ENCODE measurements around the gene LMOD3.

The LMOD3 gene

DNA sequence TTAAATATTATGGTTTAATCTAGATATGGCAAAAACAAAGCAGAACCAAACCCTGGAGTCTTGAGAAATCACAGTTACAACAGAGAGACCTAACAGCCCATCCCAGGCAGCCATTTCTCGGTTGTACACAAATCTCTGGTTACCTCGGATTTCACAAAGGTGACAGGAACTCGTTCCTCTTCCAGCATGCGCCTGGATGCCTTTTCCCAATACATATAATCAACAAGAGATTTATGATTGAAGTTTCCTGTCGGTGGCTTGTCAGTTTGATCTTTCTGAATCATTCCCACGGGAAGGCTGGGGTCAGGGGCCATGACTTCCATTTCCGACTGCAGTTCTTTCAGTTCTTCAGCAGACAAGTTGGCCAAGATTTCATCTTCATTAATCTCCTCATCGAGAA is 445 bp downstream of the LMOD3 start:
- no peak for DNase-seq (ENCODE audit: low spot score)

DNA sequence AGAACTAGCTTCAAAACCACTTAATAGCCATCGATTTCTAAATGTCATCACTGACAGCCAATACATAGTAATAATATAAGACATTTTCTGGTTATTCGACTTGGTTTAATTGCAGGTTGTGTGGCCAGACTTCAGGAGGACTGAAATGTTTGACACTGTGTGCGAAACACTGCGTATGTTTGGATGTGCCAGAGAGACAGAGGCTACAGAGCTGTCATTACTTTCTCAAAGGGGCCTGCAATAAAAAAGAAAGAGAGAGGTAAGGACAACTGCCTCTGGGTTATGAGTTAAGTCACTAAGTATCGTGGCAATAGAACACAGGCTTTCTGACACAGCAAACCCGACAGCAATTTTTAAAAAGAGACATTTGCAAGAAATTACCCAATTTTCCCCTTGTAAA is 882 bp downstream of the LMOD3 start:
- no peak for DNase-seq (ENCODE audit: low spot score)

DNA sequence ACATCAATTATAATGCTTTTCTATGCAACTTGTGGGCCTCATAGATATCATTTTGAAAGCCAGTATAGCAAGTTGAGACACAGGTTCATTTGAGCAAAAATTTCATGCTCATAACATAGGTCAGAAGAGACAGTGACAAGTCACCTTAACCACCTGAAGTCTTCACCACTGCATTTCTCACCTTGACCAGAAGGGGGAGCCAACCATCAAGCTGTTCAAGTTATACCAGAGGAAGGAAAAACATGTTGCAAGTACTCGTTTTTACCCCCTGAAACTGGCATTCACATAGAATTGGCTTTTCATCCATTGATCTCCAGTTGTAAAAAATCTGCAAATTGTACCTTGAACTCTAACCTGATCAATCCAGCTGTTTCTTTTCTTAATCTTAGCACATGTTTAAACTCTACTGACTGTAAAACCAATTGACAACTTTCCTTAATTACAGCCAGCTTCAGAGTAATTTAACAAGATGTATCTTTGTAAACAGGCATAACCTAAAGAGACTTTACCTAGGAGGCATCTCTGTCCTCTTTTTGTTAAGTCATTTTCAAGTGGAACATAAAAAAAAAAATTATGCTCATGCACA is 1.4 kb downstream of the LMOD3 start:
- peak; percentile 84 for DNase-seq (ENCODE audit: low spot score)

DNA sequence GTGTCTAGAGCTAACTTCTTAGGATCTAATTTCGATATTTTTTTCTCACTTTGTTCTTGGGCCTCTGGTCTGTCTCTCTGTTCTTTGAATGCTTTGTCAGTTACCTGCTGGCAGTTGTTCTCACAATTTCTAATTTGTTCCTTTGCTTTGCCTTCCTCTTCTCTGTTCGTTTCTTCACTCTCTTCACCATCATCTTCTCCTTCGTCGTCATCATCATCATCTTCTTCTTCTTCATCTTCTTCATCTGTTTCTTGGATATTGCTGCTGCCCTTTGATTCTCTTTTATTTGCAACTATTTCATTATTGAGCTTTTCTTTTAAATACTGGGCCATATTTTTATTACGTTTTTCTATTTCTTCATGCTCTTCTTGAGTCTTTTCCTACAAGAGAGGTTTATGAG is 2.7 kb downstream of the LMOD3 start:
- no peak for DNase-seq (ENCODE audit: low spot score)

DNA sequence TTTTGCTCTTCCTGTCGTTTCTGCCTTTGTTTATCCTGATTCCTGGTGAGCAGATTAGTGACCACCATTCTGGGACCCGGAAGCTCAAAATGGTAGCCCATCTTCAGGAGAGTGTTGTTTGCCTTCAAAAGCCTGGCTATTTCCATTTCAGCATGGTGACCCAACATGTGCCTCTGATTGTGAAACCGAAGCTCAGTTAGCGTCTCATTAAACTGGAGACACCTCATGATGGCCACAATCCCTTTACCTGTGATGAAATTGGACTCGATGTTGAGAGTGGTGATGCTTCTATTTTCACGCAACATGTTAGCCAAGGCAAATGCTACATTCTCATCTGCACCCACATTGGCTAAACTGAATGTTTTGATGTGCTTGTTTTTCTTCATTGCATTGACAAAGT is 3.3 kb downstream of the LMOD3 start:
- DNase-seq (ENCODE audit: low spot score) = no peak

DNA sequence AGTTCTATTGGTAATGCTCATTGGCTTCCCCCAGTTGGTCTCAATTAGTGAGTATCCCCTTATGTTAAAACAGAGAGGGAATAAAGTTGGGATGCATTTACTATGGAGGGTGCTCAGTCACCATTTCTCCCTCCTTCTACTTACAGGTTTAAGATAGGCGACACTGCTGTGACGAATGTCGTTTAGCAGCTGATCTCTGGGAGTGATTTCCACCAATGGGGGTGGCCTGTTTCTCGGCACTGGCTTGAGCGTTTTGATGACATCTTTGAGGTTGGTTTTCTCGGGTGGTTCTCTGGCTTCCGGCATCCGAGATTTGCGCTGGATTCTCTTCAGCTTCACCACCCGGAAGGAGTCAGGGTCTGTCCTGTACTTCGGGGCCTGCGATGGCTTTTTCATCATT is 3.8 kb downstream of the LMOD3 start:
- no peak for DNase-seq (ENCODE audit: low spot score)

DNA sequence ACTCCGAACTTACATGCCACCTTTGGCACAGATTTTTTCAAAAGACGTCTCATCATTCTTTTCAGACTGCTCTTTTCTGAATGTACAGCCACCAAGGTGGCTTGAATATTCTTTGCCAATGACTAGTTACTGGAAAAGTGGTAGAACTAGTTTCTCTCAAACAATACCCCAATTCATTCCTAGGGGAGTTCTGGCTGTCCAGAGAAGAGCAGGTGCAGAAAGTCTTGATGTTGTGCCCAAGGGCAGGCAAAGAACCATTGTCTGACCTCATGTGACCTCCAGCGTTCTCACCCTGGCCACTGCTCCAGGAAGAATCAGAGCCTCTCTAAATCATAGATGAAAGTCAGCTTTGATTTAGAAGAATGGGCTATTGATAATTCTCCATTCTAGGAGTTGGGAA is 5.5 kb downstream of the LMOD3 start:
- DNase-seq (ENCODE audit: low spot score) = no peak

DNA sequence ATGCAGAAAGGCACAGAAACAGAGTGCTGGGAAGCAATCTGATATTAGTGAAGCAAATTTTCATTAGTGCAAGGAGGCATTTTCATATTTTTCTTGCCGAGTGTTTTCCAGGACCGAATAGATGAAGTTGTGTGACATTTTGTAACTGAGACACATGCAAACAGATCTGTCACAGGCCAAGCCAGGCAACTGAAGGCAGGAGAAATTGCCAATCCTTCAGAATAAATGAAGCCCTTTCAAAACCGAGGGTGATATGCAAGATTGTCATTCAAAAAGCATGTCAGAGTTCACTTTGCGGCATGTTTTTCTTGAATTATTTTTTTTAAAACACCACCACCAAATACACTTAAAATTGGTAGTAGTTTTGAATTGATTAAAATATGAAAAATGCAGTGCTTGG is 6.2 kb downstream of the LMOD3 start:
- no peak for DNase-seq (ENCODE audit: low spot score)

DNA sequence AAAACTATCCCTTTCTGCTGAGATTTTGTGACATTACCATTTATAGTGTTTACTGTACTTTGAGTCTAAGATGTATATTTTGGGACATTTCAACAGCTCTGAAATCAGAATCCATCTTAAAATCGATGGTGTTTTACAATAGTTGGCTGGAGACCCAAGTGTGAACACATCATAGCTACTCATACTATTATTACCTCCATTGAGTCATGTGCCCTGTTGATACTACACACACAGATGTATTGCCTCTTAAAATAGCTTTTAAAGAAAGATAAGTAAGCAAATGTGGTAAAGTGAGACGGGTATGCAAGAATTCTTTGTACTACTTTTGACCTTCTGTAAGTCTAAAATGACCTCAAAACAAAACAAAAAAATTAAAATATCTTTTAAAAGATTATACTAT is 6.7 kb downstream of the LMOD3 start:
- DNase-seq (ENCODE audit: low spot score) = no peak

DNA sequence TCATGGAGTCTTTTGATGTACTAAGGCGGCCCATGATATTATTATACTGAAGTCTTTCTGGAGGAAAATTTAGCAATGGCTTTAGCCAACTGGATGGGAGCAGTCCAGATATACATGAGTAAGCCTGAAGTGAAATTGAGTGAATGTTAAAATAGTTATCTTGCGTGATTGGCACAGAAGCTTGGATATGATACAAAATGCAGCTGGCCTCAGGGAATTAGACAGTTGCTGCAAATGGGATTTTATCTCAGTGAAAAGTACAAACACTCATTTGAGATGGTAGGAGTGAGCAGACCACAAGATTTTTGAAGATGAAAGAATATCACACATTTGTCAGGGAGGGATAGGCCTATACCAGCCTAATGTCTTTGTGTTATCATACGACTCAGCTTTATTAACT is 8.9 kb downstream of the LMOD3 start:
- DNase-seq (ENCODE audit: low spot score) = no peak

DNA sequence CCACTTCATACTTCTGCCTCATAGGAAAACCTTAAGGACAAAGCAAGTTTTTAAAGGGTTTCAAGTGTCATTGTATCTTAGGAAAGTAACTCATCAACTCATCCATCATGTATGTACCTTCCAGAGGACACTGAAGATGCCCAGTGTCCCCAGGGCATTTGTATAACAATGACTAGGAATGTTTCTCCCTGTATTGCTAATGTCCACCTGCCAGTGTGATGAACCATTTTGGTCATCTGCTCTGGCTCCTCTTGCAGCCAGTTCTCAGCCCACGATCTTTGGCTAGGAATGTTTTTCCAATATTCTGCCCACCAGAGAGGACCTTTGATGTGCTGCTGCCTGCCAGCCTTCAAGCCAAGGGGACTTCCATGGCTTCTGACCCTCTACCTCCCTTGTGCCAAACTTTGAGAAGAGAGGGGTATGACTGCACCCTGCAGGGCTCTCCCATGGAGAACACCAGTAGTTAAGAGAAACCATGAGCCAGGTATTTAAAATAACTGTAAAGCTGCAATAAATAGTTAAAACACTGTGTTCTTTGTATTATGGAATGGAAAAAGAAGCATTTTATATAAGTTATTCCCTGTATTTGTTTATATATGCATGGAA is 11.4 kb downstream of the LMOD3 start:
- no peak for DNase-seq (ENCODE audit: low spot score)

DNA sequence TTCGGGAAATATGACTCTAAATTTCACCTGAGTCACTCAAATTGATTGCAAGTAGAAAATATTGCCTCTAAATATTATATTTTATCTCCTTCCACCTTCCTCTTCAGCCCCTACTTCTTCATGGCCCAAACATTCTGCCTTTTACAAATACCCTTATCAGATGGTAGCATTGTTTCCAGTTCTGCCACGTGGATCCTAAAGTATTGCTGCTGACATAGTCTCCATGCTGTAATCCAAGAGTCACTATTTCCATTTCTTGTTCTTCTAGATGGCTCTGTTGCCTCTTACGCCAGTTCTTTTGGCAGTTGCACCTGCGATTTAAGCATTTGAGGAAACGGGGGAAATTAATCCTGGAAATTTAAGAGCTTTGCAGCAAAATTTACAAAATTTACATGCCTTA is 13.6 kb downstream of the LMOD3 start:
- no peak for DNase-seq (ENCODE audit: low spot score)

DNA sequence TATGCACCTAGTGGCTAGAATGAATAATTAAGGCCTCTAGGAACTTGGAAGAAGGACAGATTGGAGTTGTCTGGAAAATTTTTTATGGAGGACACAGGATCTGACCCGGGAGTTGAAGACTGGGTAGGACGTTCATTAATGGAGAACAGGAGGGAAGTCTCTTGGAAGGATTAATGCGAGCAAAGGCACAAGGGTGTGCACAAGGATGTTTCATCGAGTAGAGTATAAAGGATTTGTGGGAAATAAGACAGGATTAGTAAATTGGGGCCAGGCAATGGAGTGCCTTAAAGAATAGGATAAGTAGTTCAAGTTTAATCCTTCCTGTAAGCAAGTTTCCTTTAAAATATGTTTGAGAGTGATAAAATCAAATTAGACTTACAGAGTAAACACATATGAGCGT is 14.6 kb downstream of the LMOD3 start:
- DNase-seq (ENCODE audit: low spot score) = no peak

DNA sequence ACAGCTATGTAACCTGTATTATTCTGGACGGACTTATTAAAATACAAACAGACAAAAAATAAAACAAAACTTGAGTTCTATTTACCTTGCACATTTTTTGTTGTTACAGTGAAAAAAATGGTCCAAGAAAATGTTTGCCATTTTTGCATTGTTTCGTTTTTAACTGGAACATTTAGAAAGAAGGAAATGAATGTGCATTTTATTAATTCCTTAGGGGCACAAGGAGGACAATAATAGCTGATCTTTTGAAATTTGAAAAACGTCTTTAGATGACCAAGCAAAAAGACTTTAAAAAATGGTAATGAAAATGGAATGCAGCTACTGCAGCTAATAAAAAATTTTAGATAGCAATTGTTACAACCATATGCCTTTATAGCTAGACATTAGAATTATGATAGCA is 17.1 kb downstream of the LMOD3 start:
- no peak for DNase-seq (ENCODE audit: low spot score)

DNA sequence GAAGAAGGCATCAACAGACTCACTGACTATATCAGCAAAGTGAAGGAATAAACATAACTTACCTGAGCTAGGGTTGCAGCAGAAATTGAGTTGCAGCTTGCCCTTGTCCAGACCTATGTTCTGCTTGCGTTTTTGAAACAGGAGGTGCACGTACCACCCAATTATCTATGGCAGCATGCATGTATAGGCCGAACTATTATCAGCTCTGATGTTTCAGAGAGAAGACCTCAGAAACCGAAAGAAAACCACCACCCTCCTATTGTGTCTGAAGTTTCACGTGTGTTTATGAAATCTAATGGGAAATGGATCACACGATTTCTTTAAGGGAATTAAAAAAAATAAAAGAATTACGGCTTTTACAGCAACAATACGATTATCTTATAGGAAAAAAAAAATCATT is 17.8 kb downstream of the LMOD3 start:
- no peak for DNase-seq (ENCODE audit: low spot score)

DNA sequence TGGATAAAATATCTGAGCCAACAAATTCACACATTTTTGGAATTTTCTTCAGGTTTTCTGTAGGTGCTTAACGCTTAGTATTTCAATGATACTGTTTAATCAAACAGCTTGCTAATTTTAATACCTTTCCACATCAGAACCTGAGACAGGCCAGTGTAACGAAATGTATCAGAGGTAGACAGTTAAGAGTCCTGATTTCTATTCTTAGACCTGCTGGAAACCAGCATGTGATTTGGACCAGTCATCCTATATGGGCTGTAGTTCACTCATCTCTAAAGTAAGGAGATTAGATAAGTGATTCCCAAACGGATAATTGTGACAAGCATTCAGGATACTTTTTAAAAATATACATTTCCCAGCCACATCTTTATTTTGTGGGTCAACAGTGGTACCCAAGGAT is 19.3 kb downstream of the LMOD3 start:
- DNase-seq (ENCODE audit: low spot score) = no peak

DNA sequence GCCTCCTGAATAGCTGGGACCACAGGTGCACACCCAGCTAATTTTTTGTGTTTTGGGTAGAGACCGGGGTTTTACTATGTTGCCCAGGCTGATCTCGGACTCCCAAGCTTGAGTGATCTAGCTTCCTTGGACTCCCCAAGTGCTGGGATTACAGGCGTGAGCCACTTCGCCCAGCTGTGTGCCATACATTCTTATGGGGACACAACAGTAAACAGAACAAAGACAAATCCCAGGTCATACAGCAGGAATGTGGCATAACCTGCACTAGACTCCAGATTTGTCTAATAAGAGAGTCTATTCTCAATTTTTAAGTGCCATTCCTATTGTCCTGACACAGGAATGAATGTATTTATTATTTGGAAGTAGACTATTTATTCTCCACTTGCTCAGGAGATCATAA is 20.0 kb downstream of the LMOD3 start:
- no peak for DNase-seq (ENCODE audit: low spot score)

DNA sequence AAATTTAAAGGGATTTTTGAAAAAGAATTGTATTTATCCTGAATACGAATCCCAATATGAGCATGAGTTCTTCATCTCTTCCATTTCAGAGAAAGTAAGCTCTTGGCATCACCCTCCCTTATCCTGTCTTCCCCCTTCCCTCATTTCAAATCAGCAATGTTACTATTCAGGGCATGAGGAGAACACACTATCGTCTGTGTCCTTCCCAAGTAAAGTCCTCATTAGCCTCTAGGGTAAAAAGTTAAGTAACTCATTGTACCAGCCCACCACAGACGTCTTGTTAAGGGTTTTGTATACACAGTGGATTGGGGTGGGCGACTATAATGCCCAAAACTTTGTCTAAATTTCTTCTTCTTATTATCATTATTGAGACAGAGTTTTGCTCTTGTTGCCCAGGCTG is 22.8 kb downstream of the LMOD3 start:
- no peak for DNase-seq (ENCODE audit: low spot score)

DNA sequence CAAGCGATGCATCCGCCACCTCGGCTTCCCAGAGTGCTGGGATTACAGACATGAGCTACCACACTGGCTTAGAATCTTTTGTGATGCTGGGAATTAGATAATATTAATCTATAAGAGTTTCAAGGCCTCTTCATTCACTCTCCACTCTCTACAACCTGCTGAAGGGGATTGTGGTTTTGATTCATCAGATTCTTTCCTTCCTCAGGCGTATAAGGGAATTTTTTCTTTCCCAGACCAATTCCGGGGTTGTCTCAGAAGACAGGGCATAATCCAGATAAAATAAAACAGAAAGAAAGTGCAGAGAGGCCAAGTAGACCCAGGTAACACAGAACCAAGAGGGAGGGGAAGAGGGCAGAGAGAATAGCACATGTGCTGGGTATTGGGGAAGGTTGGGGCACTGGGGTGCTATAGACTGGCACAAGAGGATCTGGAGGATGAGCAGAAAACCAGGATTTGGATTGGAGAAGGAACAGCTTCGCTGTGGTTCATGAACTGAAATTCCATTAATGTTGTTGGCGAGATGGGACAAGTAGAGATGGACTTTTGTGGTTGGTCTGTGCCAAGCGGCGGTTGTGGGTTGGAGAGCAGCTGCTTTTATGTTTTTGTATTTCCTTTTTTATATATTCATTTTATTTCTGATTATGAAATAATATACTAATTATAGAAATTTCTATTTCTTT is 24.8 kb downstream of the LMOD3 start:
- DNase-seq (ENCODE audit: low spot score) = no peak

DNA sequence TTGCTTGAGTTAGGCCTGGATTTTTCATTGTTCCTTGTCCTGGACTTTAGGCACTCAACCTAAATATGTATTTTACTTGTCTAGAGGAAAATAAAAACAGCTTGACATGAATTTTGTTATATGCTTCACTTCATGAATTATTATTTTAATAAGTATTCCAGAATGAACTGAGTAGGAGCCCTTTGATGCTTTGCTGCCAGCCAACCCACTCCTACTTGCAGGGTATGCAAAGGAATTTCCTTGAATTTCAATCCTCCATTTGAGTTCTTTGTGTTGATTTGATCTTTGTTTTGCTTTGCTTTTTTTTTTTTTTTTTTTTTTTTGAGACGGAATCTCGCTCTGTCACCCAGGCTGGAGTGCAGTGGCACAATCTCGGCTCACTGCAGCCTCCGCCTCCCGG is 26.1 kb downstream of the LMOD3 start:
- DNase-seq (ENCODE audit: low spot score) = no peak

DNA sequence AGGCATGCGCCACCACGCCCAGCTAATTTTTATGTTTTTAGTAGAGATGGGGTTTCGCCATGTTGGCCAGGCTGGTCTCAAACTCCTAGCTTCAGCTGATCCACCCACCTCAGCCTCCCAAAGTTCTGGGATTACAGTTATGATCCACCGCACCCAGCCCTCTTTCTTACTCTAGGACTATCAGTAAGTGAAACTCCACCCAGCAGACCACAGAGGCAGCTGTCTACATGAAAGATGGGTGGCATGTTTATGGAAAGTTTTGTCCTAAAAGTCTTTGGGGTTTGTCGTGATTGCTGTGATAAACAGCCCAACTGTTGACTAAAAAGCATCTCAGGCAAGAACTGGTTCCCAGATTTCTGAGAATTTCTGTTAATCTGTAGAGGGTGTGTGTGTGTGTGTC is 26.8 kb downstream of the LMOD3 start:
- no peak for DNase-seq (ENCODE audit: low spot score)

DNA sequence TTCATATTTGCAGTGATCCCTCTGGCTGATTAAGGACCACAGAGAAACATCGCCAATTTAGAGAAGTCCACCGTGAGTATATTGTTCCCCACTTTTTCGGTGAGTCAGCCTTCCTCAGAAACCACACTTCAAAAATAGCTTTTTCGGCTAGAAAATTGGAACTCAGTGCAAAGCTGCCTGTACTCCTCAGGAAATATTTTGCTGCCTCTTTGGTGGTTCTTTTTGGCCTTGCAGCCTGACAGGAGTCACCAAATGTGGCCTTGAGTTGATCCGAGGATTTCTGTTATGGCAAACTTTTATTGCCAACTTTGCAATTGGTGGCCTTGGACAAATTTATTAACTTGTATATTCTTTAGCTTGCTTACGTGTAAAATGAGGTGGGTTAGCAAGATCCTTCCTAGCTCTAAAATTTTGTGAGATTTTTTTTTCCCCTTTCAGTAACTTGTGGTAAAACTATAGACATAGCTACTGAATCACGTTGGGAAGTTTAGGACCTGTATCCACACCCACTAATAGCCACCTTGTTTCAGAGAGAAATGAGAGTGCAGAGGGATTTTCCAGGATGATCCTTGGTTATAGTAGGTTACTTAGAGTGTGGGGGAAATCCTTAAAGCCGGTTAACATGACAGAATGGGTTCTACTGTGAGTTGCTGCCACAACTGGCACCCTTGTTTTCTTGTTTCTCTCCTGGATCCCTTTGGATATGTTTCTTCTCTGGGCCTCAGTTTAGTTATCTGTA is 27.8 kb downstream of the LMOD3 start:
- no peak for DNase-seq (ENCODE audit: low spot score)

DNA sequence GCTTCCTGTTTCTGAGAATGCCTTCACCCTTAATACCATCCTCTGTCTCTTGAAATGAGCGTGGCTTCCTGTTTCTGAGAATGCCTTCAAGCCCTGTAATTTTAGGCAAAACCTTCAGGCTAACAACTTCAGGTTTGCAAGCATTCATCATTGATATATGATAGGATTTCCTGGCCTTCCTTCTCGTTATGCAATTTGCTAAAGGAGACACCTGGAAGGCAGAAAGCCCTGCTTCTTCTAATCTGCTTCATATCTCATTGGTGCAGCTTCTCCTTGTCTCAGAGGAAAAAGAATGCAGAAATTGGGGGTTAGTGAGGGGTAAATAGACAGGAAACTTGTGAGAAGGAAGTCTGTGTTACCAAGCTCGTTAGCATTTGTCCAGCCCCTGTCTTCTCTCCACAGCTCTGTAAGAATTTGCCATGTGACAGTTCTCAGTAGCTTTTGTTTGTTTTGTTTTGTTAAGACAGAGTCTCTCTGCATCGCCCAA is 30.3 kb downstream of the LMOD3 start:
- DNase-seq (ENCODE audit: low spot score) = no peak

Data from cerebellar cortex (tissue), 1 donor.